Fibroblast of pulmonary artery (primary cell): Measurements from ENCODE around the gene MCCC1.
A peak's percentile ranks its signal among the peaks of the same experiment; 100 is the strongest.

ENCODE experiments used
- DNase-seq: peaks from one replicate; pipeline ENCODE4 v3.0.0-alpha.2; 2010; ENCODE audit warnings: low read depth
- H3K4me3 ChIP-seq: replicated peaks from 2 replicates; pipeline ENCODE4 v1.5.1; 2011; ENCODE audit warnings: low read depth, mild to moderate bottlenecking, control low read depth, low read length, moderate library complexity
- TF ChIP-seq, protein P1 (sequence below): IDR thresholded peaks from 2 replicates; pipeline ENCODE4 v1.5.1; 2011; ENCODE audit warnings: mild to moderate bottlenecking, control low read depth, low read length, inconsistent platforms; ENCODE audit errors: missing control alignments

MCCC1 gene

DNA sequence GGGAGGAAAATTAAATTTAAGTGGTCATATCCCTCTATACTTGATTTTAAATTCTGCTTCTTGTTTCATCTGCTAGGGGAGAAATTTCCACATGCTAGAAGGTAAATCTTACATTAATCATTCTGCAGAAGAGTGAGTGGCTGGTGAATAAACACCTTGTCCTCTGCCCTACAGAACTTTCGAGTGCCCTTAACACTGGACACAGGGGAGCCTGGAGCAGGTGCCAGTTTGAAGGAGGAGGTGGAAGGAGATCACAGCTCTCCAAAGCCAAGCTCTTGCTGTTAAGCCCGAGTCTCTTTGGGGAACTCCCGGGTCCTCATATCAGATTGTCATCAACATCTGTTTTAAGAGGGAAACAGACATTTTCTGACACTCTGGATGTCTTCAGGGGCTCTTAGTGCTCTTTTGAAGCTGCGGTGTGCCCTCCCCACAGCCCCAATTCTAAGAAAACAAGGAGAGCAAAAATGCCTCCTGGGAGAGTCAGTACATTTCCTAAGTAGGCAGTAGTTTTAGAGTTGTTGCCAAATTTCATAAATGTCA, 32.0 kb upstream of the MCCC1 start:
- TF ChIP-seq, protein P1, sequence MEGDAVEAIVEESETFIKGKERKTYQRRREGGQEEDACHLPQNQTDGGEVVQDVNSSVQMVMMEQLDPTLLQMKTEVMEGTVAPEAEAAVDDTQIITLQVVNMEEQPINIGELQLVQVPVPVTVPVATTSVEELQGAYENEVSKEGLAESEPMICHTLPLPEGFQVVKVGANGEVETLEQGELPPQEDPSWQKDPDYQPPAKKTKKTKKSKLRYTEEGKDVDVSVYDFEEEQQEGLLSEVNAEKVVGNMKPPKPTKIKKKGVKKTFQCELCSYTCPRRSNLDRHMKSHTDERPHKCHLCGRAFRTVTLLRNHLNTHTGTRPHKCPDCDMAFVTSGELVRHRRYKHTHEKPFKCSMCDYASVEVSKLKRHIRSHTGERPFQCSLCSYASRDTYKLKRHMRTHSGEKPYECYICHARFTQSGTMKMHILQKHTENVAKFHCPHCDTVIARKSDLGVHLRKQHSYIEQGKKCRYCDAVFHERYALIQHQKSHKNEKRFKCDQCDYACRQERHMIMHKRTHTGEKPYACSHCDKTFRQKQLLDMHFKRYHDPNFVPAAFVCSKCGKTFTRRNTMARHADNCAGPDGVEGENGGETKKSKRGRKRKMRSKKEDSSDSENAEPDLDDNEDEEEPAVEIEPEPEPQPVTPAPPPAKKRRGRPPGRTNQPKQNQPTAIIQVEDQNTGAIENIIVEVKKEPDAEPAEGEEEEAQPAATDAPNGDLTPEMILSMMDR: no peak
- H3K4me3 ChIP-seq: no peak overlapping the region
- no peak for DNase-seq

DNA sequence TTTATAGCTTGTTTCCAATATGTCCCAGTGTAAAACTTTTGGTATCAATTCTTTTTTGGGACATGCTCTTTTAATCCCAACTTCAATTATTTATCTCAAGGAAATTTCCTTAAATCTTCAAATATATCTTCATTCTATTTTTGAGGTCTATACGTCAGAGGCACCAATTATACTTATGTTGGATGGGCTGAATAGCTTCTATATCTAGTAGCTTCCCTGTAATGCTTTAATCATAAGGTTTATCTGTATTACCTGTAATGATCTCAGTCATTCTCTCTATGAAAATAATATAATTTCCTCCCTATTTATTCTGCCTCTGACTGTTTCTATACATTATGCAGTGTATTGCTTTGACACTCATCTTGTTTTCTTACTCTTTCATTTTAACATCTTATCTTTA, 29.9 kb upstream of the MCCC1 start:
- no peak for DNase-seq
- no peak overlapping the region for H3K4me3 ChIP-seq
- TF ChIP-seq, protein P1: no peak

DNA sequence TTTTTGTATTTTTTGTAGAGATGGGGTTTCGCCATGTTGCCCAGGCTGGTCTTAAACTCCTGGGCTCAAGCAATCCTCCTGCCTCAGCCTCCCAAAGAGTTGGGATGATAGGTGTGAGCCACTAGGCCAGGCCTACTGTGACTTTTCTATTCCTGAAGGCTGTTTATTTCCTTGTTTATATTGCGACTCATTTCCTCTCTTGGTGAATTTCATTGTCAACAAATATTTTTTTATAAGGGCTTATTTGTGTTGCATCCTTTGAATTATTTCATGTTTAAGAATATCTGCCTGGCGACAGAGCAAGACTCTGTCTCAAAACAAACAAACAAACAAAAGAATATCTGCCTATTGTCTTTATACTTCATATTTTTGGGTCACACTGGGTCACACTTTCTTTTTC, 29.4 kb upstream of the MCCC1 start:
- DNase-seq: no peak
- H3K4me3 ChIP-seq: no peak overlapping the region
- TF ChIP-seq, protein P1: no peak

DNA sequence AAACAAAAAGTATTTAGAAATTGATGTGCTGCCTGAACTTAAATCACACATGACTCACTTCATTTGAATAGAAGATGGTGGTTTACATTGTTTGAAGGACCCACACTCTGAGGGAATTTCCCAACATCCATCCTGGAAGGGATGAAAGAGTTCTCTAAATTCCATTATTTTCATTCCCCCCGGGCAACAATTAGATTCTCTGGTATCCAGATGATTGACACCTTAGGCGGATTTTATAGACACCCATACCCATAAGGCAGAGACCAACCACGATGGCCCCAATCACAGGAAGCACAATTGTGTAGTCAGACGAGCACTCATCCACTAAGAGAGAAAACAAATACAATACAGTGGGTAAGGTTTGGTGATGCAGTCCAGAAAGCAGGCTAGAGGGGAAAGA, 24.6 kb upstream of the MCCC1 start:
- H3K4me3 ChIP-seq: no peak overlapping the region
- peak; percentile 78 for DNase-seq
- TF ChIP-seq, protein P1: no peak

DNA sequence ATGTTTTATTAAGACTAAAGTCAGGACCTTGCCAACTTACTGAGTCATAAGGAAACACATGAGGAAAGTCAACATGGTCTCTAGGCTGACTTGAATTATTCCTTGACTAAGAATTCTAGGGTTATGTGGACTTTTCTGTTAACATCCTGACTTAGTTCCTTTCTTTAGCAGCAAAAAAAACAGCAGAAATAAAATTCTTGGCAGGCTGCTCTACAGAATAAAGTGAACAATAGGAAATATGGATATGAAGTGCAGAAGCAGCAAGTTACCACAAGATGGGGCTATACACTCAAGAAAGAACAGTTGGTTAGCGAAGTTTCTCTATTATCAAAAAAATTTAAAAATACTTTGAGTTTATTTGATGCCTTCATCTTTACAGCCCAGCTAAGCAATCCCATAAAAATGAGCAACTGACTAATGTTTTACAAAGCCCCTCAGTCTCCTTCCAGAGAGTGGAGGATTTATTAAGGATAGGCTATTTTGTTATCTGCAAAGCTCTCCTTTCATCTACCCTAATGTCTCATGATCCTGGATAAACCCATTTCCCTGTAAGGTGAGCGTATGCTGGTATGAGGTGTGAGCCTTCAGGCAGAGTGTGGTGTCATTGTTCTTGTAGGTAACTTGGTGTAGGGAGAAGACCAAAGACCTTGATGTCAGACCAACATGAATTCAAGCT, 23.1 kb upstream of the MCCC1 start:
- peak; percentile 83 for DNase-seq
- TF ChIP-seq, protein P1: peak; percentile 84
- no peak overlapping the region for H3K4me3 ChIP-seq

DNA sequence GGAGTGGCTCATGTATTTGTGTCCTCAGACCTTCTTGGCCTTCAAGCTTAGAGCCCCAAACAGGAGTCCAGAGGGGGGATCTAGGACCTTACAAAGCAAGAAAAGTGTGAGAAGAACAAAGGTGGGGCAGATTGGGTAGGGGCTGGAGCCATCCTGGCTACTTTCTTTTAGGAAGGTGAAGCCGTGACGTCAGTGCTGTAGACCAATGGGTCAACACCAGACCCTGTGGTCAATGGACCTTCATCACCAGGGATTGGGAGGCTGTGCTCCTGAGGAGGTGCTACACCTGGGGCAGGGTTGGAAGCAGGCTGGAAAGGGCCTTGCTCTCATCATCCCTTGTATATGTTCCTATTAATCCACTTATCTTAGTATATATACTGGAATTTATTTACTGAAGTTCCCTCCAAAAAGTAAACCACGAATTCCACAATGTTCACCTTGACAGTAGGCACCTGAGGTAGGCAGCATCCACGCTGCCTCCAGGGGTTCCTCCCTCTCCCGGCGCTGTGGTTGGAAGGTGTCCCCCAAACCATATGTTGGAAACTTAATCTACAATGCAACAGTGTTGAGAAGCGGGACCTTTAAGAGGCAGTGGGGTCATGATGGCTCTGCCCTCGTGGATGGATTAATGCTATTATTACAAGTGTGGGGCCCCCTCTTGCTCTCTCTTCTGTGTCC, 21.4 kb upstream of the MCCC1 start:
- no peak for DNase-seq
- H3K4me3 ChIP-seq: no peak overlapping the region
- TF ChIP-seq, protein P1: no peak
